HG02852 (cell line): ENCODE data around the gene MS4A13.
"Not testable (repeated sequence)": the region's sequence is repeated elsewhere in the genome, so short reads cannot be mapped to it uniquely, and the experiment has no call there.

ENCODE experiments used
- ATAC-seq: cut with Tn5 transposase; IDR thresholded peaks from one replicate; pipeline ENCODE4 v1.9.1; 2021; ENCODE audit warnings: mild to moderate bottlenecking, moderate library complexity; ENCODE audit not compliant: unreplicated experiment

The MS4A13 gene

DNA sequence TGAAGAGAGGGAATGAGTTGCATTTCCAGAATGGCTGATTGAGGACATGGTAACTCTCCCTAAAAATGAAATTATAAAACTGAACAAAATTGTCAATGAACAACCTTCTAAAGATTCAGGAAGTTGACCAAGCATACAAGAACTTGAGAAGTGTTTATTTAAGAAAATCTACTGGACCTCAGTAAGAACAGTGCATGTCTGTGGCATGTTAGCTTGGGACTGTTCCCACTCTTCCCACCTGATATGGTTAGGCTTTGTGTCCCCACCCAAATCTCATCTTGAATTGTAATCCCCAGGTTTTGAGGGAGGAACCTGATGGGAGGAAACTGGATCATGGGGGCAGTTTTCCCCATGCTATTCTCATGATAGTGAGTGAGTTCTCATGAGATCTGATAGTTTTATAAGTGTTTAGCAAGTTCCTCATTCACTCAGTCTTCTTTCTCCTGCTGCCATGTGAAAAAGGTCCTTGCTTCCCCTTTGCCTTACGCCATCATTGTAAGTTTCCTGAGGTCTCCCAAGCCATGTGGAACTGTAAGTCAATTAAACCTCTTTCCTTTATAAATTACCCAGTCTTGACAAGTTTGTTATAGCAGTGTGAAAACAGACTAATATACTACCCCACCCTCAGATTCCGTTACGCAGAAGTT is 15.4 kb downstream of the MS4A13 start:
- ATAC-seq: no peak

DNA sequence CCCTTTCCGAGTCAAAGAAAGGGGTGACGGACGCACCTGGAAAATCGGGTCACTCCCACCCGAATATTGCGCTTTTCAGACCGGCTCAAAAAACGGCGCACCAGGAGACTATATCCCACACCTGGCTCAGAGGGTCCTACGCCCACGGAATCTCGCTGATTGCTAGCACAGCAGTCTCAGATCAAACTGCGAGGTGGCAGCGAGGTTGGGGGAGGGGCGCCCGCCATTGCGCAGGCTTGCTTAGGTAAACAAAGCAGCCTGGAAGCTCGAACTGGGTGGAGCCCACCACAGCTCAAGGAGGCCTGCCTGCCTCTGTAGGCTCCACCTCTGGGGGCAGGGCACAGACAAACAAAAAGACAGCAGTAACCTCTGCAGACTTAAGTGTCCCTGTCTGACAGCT is 17.2 kb downstream of the MS4A13 start:
- ATAC-seq: not testable (repeated sequence)

- not testable (repeated sequence) for ATAC-seq
These were observed 23.4 kb downstream of the MS4A13 start for GRCh38 chr11:60538627-60539026.

GRCh38 chr11:60544077-60544476 is 28.9 kb downstream of the MS4A13 start:
- no peak for ATAC-seq

DNA sequence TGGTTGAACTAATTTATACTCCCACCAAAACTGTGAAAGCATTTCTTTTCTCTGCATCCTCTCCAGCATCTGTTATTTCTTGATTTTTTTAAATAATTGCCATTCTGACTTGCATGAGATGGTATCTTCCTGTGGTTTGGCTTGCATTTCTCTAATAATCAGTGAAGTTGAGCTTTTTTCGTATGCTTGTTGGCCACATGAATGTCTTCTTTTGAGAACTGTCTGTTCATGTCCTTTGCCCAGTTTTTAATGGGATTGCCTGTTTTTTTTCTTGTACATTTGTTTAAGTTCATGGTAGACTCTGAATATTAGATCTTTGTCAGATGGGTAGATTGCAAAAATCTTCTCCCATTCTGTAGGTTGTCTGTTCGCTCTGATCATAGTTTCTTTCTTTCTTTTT is 46.1 kb downstream of the MS4A13 start:
- no peak for ATAC-seq

DNA sequence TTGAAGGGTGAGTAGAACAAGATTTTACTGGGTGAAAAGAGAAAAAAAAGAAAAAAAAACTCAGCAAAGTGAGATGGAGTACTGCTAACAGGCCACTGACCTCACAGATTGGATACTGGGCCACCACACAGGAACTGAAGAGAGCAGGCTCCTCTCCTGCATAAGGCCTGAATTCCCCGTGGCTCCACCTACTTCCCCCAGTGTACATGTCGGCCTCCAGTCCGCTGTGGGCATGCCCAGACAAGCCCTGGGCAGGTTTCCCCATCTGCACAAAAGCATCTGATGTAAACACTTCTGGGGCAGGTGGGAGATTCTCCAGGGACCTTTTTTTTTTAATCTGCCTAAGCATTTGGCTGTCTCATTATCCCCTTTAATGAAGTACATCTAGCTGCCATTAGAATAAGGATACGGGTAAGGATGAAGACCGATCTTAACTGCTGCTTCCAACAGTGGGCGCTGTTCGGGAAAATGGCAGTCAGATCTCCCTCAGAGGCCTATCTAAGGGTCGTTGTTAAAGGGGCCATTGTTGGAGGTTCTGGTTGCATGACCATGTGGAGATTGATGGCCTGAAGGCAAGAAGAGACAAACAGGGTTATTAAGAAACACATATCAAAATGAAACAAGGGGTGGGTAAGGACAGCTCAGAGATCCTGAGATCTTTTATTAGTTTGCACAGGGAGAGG is 48.5 kb downstream of the MS4A13 start:
- no peak for ATAC-seq

DNA sequence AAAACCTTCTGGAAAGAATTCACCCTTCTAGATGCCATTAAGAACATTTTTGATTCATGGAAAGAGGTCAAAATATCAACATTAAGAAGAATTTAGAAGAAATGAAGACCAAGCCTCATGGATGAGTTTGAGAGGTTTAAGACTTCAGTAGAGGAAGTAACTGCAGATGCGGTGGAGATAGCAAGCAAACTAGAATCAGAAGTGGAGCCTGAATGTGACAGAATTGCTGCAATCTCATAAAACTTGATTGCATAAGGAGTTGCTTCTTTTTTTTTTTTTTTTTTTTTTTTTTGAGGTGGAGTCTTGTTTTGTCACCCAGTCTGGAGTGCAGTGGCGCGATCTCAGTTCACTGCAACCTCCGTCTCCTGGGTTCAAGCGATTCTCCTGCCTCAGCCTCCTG is 51.6 kb downstream of the MS4A13 start:
- no peak for ATAC-seq

DNA sequence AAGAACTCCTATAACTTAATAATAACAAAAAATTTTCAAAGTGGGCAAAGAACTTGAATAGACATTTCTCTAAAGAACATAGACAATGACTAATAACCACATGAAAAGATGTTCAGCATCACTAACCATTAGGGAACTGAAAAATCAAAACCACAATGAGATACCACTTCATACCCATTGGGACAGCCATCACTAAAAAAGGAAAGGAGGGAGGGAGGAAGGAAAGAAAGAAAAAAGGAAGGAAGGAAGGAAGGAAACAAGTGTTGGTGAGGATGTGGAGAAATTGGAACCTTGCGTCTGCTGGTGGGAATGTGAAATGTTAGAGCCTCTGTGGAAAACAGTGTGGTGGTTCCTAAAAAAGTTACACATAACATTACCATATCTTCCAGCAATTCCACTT is 55.8 kb downstream of the MS4A13 start:
- no peak for ATAC-seq

DNA sequence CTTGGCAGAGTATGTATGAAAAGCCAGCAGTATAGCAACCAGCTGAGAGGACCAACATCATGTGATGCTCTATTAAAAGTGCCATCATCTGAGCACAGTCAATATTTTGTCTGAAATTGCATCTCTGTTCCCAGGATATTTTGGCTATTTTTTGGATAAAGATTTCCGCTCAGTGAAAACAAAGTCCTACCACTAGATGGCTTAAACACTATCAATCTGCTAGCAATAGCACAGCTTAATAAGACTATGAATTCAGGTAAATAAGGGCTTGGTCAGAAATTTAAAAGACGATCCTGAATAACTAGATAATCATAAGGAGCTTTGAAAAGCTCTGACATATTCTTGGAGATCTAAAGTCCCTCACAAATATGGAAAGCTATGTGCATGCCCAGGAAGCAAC is 74.4 kb downstream of the MS4A13 start:
- ATAC-seq: no peak
